22Rv1 (cell line): ENCODE data around the gene OCRL.

Source experiments
- CTCF ChIP-seq: fragments of 450-650 bp; IDR thresholded peaks from 2 replicates; pipeline ENCODE4 v1.5.1; 2017; ENCODE audit warnings: mild to moderate bottlenecking
- ZFX ChIP-seq: fragments of 450-650 bp; IDR thresholded peaks from 2 replicates; pipeline ENCODE4 v1.6.1; 2017; ENCODE audit warnings: antibody characterized with exemption, borderline replicate concordance

- TF ChIP-seq CTCF (no peak), ZFX (no peak)
Measured at GRCh38 chrX:129581904-129582303, 41.8 kb downstream of the OCRL start.
